M059J (cell line): Measurements from ENCODE around the gene ZNF783. TPM values are rescaled to one million over a fixed set of nuclear protein-coding genes. Genes with fewer than 3 reads are reported as not detected.
A peak's percentile ranks its signal among the peaks of the same experiment; 100 is the strongest.
"Not testable (repeated sequence)": the region's sequence is repeated elsewhere in the genome, so short reads cannot be mapped to it uniquely, and the experiment has no call there.

Source experiments
- DNase-seq: peaks from one replicate; pipeline ENCODE4 v3.0.0-alpha.2; 2012; ENCODE audit warnings: low read depth
- total RNA-seq: library from RNA; depleted of rRNA; stranded (reverse); fragments of >200 nt; shearing (Covaris generic); gene quantifications from 2 replicates; pipeline ENCODE4 v1.2.3, GENCODE V29; 2014

The ZNF783 gene
- total RNA-seq, 1 experiment from 2014 or later = 3.1 TPM

DNA sequence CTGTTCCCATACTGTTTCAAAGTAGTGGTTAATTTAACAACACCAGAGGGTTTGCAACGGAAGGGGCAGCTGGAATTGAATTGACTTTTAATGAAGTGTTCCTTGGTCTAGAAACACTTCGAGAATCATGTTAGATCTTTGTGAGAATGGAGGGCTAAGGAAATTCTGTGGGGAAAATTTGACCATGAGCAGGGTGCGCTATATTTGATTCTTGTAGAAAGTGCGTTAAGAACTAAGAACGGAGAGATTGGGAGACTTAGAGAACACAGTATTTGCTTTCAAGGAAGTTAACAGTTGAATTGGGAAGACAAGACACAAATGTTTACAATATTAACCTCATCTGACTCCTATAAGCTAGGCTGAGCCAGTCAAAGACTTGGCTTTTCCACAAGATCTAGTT, 21.4 kb upstream of the ZNF783 start:
- no peak for DNase-seq

- no peak for DNase-seq
Measured at GRCh38 chr7:149241696-149242095, 20.3 kb upstream of the ZNF783 start.

- DNase-seq = peak; percentile 83
Measured at GRCh38 chr7:149245244-149245643, 16.8 kb upstream of the ZNF783 start.

DNA sequence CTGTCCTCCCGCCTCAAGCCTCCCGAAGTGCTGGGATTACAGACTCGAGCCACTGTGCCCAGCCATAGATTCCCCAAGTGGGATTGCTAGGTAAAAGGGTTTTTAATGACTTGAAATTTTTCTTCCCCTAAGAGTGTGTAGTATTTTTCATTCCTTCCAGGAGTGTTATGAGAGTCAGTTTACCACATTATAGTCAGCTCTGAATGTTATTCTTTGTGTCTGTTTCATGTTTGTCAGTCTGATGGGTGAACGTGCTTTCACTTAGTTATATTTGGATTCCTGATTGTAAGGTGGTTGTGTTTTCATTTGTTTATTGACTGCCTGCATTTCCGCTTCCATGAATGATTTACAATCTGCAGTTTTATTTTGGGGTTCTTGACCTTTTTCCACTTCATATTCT, 16.3 kb upstream of the ZNF783 start:
- no peak for DNase-seq

GRCh38 chr7:149248777-149249176, 13.2 kb upstream of the ZNF783 start:
- DNase-seq = no peak

GRCh38 chr7:149250151-149250550, 11.8 kb upstream of the ZNF783 start:
- DNase-seq = not testable (repeated sequence)

DNA sequence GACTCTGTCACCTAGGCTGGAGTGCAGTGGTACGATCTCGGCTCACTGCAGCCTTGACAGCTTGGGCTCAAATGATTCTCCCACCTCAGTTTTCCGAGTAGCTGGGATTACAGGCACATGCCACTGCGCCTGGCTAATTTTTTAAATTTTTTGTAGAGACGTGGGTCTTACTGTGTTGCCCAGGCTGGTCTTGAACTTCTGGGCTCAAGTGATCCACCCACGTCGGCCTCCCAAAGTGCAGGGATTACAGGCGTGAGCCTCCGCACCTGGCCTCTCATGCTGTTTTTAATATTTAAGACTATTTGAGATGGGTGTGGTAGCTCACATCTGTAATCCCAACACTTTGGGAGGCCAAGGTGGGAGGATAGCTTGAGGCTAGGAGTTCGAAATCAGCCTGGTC, 10.5 kb upstream of the ZNF783 start:
- DNase-seq = not testable (repeated sequence)

GRCh38 chr7:149252378-149252777, 9.6 kb upstream of the ZNF783 start:
- no peak for DNase-seq

- DNase-seq = no peak
Measured at GRCh38 chr7:149253665-149254064, 8.3 kb upstream of the ZNF783 start.

DNA sequence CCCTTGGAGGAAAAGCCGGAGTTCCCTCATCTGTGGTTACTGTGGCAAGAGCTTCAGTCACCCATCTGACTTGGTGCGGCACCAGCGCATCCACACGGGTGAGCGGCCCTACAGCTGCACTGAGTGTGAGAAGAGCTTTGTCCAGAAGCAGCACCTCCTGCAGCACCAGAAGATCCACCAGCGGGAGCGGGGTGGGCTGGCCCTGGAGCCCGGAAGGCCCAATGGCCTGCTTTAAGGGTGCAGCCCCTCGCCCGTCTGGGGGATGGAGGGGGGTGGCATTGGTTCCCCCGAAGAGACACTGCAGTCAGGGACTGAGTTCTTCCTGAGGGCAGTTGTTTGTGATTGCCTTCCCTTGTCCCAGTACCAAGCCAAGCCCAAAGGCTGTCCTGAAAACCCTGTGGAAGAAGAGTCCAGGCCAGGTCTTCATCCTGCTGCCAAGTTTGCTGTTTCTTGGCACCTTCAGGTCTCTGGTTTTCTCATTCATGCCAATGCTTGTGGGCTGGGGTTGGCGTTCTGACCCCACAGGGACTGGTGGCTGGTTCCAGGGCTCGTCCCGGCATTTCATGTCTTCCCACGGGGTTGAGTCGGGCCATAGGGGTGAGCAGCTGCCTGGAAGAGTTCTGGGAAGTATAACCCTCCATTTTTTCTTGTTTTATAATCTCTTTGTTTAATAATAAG, 7.7 kb upstream of the ZNF783 start:
- DNase-seq = no peak

DNA sequence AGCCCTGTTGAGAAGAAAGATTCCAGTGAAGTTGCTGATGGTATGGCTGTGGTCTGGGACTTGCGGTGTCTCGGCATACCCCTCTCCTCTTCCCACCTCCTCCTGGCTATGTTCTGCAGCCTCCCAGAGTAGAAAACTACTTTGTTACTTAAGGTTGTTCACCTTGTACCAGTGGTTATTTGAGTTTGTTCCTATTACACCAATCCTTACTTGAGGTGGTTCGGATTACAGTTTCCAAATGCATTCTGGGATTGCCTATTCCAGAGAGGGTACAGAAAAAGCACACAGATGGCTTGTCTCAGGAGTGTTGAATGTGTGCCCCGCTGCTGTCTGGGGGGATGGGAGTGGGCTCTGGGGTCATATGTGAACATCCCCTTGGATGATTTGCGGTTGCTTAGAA, 6.8 kb upstream of the ZNF783 start:
- DNase-seq = no peak

DNA sequence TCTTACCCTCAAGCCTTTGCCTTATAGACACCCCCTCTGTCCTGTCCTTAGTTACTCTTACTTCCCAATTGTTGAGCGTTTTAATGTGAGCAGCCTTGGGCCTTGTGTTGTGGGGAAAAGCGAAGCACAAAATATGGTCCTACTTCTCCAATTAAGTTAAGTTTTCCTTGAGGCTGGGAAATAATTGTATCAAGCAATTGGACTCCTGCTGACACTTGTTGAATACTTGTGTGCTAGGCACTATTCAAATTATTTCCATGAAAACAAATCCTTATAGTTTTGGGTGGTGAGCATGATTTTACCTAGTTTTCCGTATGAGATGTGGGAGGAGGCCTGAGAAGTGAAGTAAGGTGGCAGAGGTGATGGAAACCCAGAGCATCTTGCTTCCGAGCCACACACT, 5.4 kb upstream of the ZNF783 start:
- no peak for DNase-seq

- peak; percentile 48 for DNase-seq
Measured at GRCh38 chr7:149257146-149257545, 4.8 kb upstream of the ZNF783 start.

GRCh38 chr7:149261316-149261828, 624 bp upstream of the ZNF783 start:
- peak; percentile 90 for DNase-seq

- DNase-seq = no peak
Measured at GRCh38 chr7:149266451-149266850, 4.5 kb downstream of the ZNF783 start.

GRCh38 chr7:149267733-149268132, 5.7 kb downstream of the ZNF783 start:
- DNase-seq = no peak

GRCh38 chr7:149274424-149274823, 12.4 kb downstream of the ZNF783 start:
- not testable (repeated sequence) for DNase-seq

DNA sequence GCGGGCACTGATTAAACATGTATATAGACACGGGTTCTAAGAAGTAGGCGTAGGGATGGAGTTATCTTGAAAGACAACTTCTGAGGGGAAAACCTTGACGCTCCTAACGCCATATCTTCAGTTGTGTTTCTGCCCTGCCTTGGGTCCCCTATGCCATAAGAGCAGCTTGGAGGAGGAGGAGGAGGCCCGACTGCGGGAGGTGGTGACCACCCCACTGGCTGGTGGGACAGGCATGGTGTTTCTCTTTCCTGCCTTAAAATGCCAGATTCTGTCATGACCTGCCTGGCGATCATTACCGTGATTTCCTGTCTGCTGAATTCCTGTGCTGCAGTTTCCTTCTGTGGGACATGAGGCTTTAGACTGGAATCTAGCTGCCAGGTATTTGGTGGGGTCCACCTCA, 15.9 kb downstream of the ZNF783 start:
- DNase-seq = no peak

DNA sequence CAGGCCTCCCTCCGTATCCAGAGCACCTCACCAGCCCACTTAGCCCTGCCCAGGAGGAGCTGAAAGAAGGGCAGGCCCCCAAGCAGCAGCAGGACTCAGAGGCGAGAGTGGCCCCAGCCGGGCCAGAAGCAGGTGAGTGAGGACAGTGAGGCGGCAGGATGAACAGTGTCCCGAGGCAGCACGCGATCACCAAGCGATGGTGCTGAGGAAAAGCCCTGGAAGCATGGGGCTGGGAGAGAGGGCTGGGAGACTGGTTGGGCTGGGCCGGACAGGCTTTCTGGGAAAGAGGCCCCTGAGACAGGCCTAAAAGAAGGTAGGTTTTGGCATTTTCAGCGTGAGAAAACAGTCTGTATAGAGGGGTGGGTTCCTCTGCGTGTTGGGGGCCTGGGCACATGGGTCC, 16.4 kb downstream of the ZNF783 start:
- DNase-seq = no peak

DNA sequence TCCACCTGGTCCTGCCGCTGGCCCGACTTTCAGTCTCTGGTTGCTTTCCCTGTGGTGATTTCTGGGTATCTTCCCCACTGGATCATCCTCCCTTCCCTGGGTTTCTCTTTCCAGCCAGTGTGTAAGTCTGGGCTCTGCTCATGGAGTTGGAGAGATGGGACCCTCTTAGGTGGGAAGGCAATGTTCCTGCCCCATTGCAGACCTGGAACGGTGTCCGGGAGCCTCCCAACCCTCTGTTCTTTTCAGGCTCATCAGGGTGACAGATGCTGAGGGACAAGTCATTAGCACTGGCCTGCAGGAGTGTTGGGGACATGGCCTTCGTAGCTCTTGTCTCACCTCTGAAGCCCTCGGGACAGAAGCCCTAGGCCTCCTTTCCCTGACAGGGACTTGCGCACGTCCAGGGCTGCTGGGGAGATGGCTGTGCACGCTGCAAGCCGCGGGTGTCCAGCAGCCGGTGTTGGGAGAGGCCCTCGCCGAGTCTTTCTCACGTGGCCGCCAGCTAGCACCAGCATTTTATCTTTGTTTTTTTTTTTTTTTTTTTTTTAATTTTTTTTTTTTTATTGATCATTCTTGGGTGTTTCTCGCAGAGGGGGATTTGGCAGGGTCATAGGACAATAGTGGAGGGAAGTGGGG, 17.2 kb downstream of the ZNF783 start:
- no peak for DNase-seq

DNA sequence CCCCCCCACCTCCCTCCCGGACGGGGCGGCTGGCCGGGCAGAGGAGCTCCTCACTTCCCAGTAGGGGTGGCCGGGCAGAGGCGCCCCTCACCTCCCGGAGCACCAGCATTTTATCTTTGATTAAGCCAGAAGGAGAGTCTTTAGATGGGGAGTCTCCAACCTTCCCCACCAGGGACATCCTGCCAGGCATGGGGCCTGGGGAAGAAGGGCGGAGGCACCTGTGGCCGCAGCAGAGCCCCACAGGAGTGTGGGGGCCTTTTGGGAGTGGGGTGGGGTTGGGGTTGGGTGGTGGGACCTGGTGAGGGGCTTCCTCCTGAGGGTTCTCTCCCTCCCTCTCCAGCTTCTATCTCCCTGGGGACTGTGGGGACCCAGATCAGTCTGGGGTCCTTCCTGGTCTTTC, 18.2 kb downstream of the ZNF783 start:
- DNase-seq = no peak

- DNase-seq = no peak
Measured at GRCh38 chr7:149280661-149281507, 18.9 kb downstream of the ZNF783 start.
